IMR-90 (cell line): ENCODE results near the gene ITPKA. TPM values are rescaled to one million over a fixed set of nuclear protein-coding genes. Genes with fewer than 3 reads are reported as not detected.

Experiments used
- ATAC-seq: fragments of 200-7000 bp; cut with Tn5 transposase; 2 replicates; pipeline ENCODE4 v1.9.1; 2020; ENCODE audit warnings: low read depth, mild to moderate bottlenecking, moderate library complexity
- BruUV-seq: library from RNA; stranded (reverse); fragments of 400-500 nt; replicated peaks from 2 replicates; lab custom pipeline; 2021; lab: Mats Ljungman, UMichigan
- CTCF ChIA-PET: fragments of 300-600 bp; formaldehyde crosslinking; extraction: SDS; loops from one replicate; lab custom pipeline; 2021; ENCODE audit warnings: antibody characterized with exemption; lab: Yijun Ruan, JAX
- POLR2A ChIA-PET: fragments of 300-600 bp; sonication (Branson Sonifier 250); formaldehyde crosslinking; loops from one replicate; lab custom pipeline; 2022; ENCODE audit warnings: antibody characterized with exemption; ENCODE audit not compliant: unreplicated experiment; lab: Charles Lee
- DNase-seq: peaks from one replicate; pipeline ENCODE4 v3.0.0; 2013
- H2AFZ ChIP-seq: replicated peaks from 2 replicates; pipeline ENCODE3; 2013; ENCODE audit warnings: low read length, mild to moderate bottlenecking; ENCODE audit not compliant: poor library complexity
- H2AK5ac ChIP-seq: 2 replicates; pipeline ENCODE4 v1.6.1; 2013; ENCODE audit warnings: low read depth, low read length, inconsistent platforms
- H2AK9ac ChIP-seq: replicated peaks from 2 replicates; pipeline ENCODE3; 2013; ENCODE audit warnings: mild to moderate bottlenecking, low read depth, low read length, moderate library complexity; ENCODE audit not compliant: poor library complexity
- H2BK120ac ChIP-seq: 2 replicates; pipeline ENCODE4 v1.6.1; 2013; ENCODE audit warnings: low read depth, low read length, inconsistent platforms
- H2BK15ac ChIP-seq: 3 replicates; pipeline ENCODE4 v1.6.1; 2013; ENCODE audit warnings: low read depth, low read length, inconsistent platforms
- H2BK20ac ChIP-seq: 2 replicates; pipeline ENCODE4 v1.6.1; 2013; ENCODE audit warnings: low read depth, mild to moderate bottlenecking, inconsistent platforms, low read length, moderate library complexity
- H2BK5ac ChIP-seq: 2 replicates; pipeline ENCODE4 v1.6.1; 2013; ENCODE audit warnings: mild to moderate bottlenecking, low read depth, low read length, inconsistent platforms; ENCODE audit not compliant: poor library complexity, severe bottlenecking
- H3K14ac ChIP-seq: replicated peaks from 2 replicates; pipeline ENCODE4 v1.6.1; 2013; ENCODE audit warnings: low read depth, low read length, inconsistent platforms
- H3K18ac ChIP-seq: 2 replicates; pipeline ENCODE4 v1.6.1; 2013; ENCODE audit warnings: low read depth, low read length, control low read depth
- H3K23ac ChIP-seq: 2 replicates; pipeline ENCODE4 v1.6.1; 2013; ENCODE audit warnings: low read depth, low read length, inconsistent platforms
- H3K27ac ChIP-seq: 2 replicates; pipeline ENCODE4 v1.5.1; 2013; ENCODE audit warnings: mild to moderate bottlenecking, control low read depth, low read length; ENCODE audit not compliant: insufficient read depth
- H3K27me3 ChIP-seq: 2 replicates; pipeline ENCODE4 v1.6.1; 2013; ENCODE audit warnings: low read length; ENCODE audit not compliant: control insufficient read depth, insufficient read depth
- H3K36me3 ChIP-seq: 2 replicates; pipeline ENCODE4 v1.6.1; 2013; ENCODE audit warnings: low read length, mixed read lengths; ENCODE audit not compliant: control insufficient read depth, insufficient read depth
- H3K4ac ChIP-seq: 2 replicates; pipeline ENCODE4 v1.6.1; 2013; ENCODE audit warnings: low read depth, low read length, inconsistent platforms
- H3K4me1 ChIP-seq: 2 replicates; pipeline ENCODE4 v1.6.1; 2013; ENCODE audit warnings: low read length, mixed read lengths; ENCODE audit not compliant: control insufficient read depth, insufficient read depth
- H3K4me2 ChIP-seq: 2 replicates; pipeline ENCODE4 v1.6.1; 2013; ENCODE audit warnings: low read depth, mild to moderate bottlenecking, control low read depth, low read length, moderate library complexity
- H3K4me3 ChIP-seq: 2 replicates; pipeline ENCODE4 v1.5.1; 2013; ENCODE audit warnings: low read depth, mild to moderate bottlenecking, control low read depth, low read length, moderate library complexity; ENCODE audit not compliant: insufficient read depth
- H3K56ac ChIP-seq: 2 replicates; pipeline ENCODE4 v1.6.1; 2013; ENCODE audit warnings: low read length, inconsistent platforms; ENCODE audit not compliant: insufficient read depth; ENCODE audit errors: extremely low read depth
- H3K79me1 ChIP-seq, 2 experiments: 2 replicates each; pipeline ENCODE4 v1.6.1; 2013; ENCODE audit warnings: low read length in 2 of 2, inconsistent platforms in 1 of 2, low read depth in 1 of 2
- H3K9ac ChIP-seq: 2 replicates; pipeline ENCODE4 v1.6.1; 2013; ENCODE audit warnings: low read depth, low read length, control low read depth
- H3K9me1 ChIP-seq: 2 replicates; pipeline ENCODE4 v1.6.1; 2013; ENCODE audit warnings: low read length, inconsistent platforms; ENCODE audit not compliant: insufficient read depth
- H3K9me3 ChIP-seq: 2 replicates; pipeline ENCODE4 v1.6.1; 2013; ENCODE audit warnings: low read length; ENCODE audit not compliant: control insufficient read depth, insufficient read depth
- H4K20me1 ChIP-seq: 2 replicates; pipeline ENCODE4 v1.6.1; 2013; ENCODE audit warnings: low read length, inconsistent platforms; ENCODE audit not compliant: insufficient read depth
- H4K5ac ChIP-seq: 2 replicates; pipeline ENCODE4 v1.6.1; 2013; ENCODE audit warnings: mild to moderate bottlenecking, low read depth, low read length, control low read depth
- H4K8ac ChIP-seq, 2 experiments: 2 replicates each; pipeline ENCODE4 v1.6.1; 2013; ENCODE audit warnings: low read depth in 2 of 2, low read length in 2 of 2, control low read depth in 1 of 2, inconsistent platforms in 1 of 2
- H4K91ac ChIP-seq: 2 replicates; pipeline ENCODE4 v1.6.1; 2013; ENCODE audit warnings: low read depth, low read length, inconsistent platforms; ENCODE audit not compliant: insufficient read depth
- BHLHE40 ChIP-seq: fragments of 150-350 bp; IDR thresholded peaks from 2 replicates; pipeline ENCODE4 v1.6.1; 2016; ENCODE audit warnings: mild to moderate bottlenecking, low read depth, low read length
- CEBPB ChIP-seq: IDR thresholded peaks from 2 replicates; pipeline ENCODE4 v1.6.1; 2012; ENCODE audit warnings: low read depth, low read length, improper control_type of control experiment
- CHD1 ChIP-seq: IDR thresholded peaks from 2 replicates; pipeline ENCODE4 v1.6.1; 2012; ENCODE audit warnings: low read depth, low read length, improper control_type of control experiment
- CTCF ChIP-seq: conservative IDR thresholded peaks from 2 replicates; pipeline ENCODE4 v1.5.1; 2012; ENCODE audit warnings: mild to moderate bottlenecking, low read depth, low read length, improper control_type of control experiment
- ELK1 ChIP-seq: fragments of 150-350 bp; IDR thresholded peaks from 2 replicates; pipeline ENCODE4 v1.6.1; 2016; ENCODE audit warnings: low read depth, mild to moderate bottlenecking, low read length, moderate library complexity, borderline replicate concordance
- FOS ChIP-seq: fragments of 150-350 bp; IDR thresholded peaks from 2 replicates; pipeline ENCODE4 v1.6.1; 2016; ENCODE audit warnings: low read depth, low read length
- MAFK ChIP-seq: IDR thresholded peaks from 2 replicates; pipeline ENCODE4 v1.6.1; 2012; ENCODE audit warnings: low read depth, low read length, improper control_type of control experiment
- MAZ ChIP-seq: IDR thresholded peaks from 2 replicates; pipeline ENCODE4 v1.6.1; 2012; ENCODE audit warnings: low read depth, mild to moderate bottlenecking, low read length, improper control_type of control experiment, moderate library complexity, borderline replicate concordance
- MXI1 ChIP-seq: IDR thresholded peaks from 2 replicates; pipeline ENCODE4 v1.6.1; 2012; ENCODE audit warnings: low read depth, mild to moderate bottlenecking, low read length, moderate library complexity, borderline replicate concordance
- NFE2L2 ChIP-seq: fragments of 150-350 bp; IDR thresholded peaks from 2 replicates; pipeline ENCODE4 v1.6.1; 2016; ENCODE audit warnings: low read depth, mild to moderate bottlenecking, low read length
- POLR2A ChIP-seq: IDR thresholded peaks from 2 replicates; pipeline ENCODE4 v1.6.1; 2012; ENCODE audit warnings: mild to moderate bottlenecking, low read depth, low read length
- RAD21 ChIP-seq: IDR thresholded peaks from 2 replicates; pipeline ENCODE4 v1.6.1; 2012; ENCODE audit warnings: low read length, improper control_type of control experiment
- RCOR1 ChIP-seq: IDR thresholded peaks from 2 replicates; pipeline ENCODE4 v1.6.1; 2012; ENCODE audit warnings: mild to moderate bottlenecking, low read length, improper control_type of control experiment; ENCODE audit not compliant: insufficient replicate concordance
- RFX5 ChIP-seq: IDR thresholded peaks from 2 replicates; pipeline ENCODE4 v1.8.0; 2012; ENCODE audit warnings: low read depth, mild to moderate bottlenecking, low read length, moderate library complexity
- SMC3 ChIP-seq: fragments of 150-350 bp; IDR thresholded peaks from 2 replicates; pipeline ENCODE4 v1.6.1; 2016; ENCODE audit warnings: low read depth, mild to moderate bottlenecking, antibody characterized with exemption, low read length, moderate library complexity
- USF2 ChIP-seq: fragments of 150-350 bp; IDR thresholded peaks from 2 replicates; pipeline ENCODE4 v1.6.1; 2017; ENCODE audit warnings: mild to moderate bottlenecking, antibody characterized with exemption, low read length, low read depth
- WGBS, 2 experiments: methylation state at CpG; one replicate each; pipeline versions ENCODE4 v1.1.5 to v1.1.7; 2013; ENCODE audit warnings: missing lambda C conversion rate in 2 of 2; ENCODE audit not compliant: insufficient read length in 1 of 2; ENCODE audit errors: extremely low coverage in 2 of 2; 5-methylcytosine and 5-hydroxymethylcytosine counted together
- dilution Hi-C: fragments of 300-500 bp; cut with HindIII; formaldehyde crosslinking; loops from one replicate; pipeline ENCODE4 v1.14.3; 2018; ENCODE audit warnings: low sequenced_read_pairs; ENCODE audit not compliant: unreplicated experiment
- in situ Hi-C: fragments of 300-500 bp; cut with MboI; formaldehyde crosslinking; loops from 3 replicates; pipeline ENCODE4 v1.14.3; 2019; ENCODE audit warnings: low sequenced_read_pairs, inconsistent platforms, mixed read lengths
- intact Hi-C: fragments of 100-400 bp; cut with micrococcal nuclease; formaldehyde crosslinking; loops from 2 replicates; pipeline ENCODE4 v1.10.0; 2022
- polyA plus RNA-seq, 3 experiments: library from polyadenylated mRNA; depleted of rRNA; stranded (reverse); fragments of >200 nt; gene quantifications; 2 replicates each; pipeline ENCODE4 v1.2.3, GENCODE V29; 2012; ENCODE audit warnings: low replicate concordance in 1 of 3
- total RNA-seq: library from RNA; depleted of rRNA; stranded (reverse); fragments of >200 nt; gene quantifications from 2 replicates; pipeline ENCODE4 v1.2.3, GENCODE V29; 2012

Gene ITPKA
- total and polyA plus RNA-seq, 2 of the 4 experiments (the other 2 are of a cell fraction), result 1.1 to 1.8 TPM

GRCh38 chr15:41530363-41530956, 36.8 kb downstream of the ITPKA start:
- Histone ChIP-seq H3K4ac (no peak overlapping the region), H2BK20ac (no peak overlapping the region), H3K4me2 (no peak overlapping the region), H3K79me1 (no peaks in the 10 kb centered on the region), H4K20me1 (no peaks in the 10 kb centered on the region; the same call in 1 of the 2 replicates), H4K91ac (no peak overlapping the region), H3K56ac (no peak overlapping the region), H3K9ac (no peak overlapping the region), H3K9me1 (no peaks in the 10 kb centered on the region), H3K27ac (no peak overlapping the region), H3K36me3 (peaks cover 69% of the 10 kb centered on the region), H4K8ac (no peak overlapping the region), H3K4me3 (no peak overlapping the region), H3K14ac (no peak overlapping the region), H2BK15ac (no peak overlapping the region), H4K5ac (no peak overlapping the region), H2AFZ (no peak overlapping the region), H2BK5ac (no peak overlapping the region), H2AK5ac (no peak overlapping the region), H3K23ac (no peak overlapping the region), H3K18ac (no peak overlapping the region), H3K9me3 (no peaks in the 10 kb centered on the region), H2AK9ac (no peak overlapping the region), H3K4me1 (no peaks in the 10 kb centered on the region), H3K27me3 (no peaks in the 10 kb centered on the region), H2BK120ac (no peak overlapping the region)
- intact Hi-C loops (no loop called here), in situ Hi-C loops (no loop called here), dilution Hi-C loops (no loop called here)
- BruUV-seq, result no TSS peak
- ChIA-PET CTCF (no interaction called here), POLR2A (no interaction called here)
- 100% methylated on average over 4 of the region's 6 CpGs; no CpG with 5 or more reads in 1 of the 2 experiments for WGBS, 2 experiments
- ATAC-seq (no peak), DNase-seq (no peak)
- TF ChIP-seq RAD21, result no peak
- no peak for TF ChIP-seq FOS
- no peak for TF ChIP-seq POLR2A
- no peak for TF ChIP-seq MAZ
- no peak for TF ChIP-seq USF2
- no peak for TF ChIP-seq CHD1
- no peak for TF ChIP-seq NFE2L2
- TF ChIP-seq CEBPB, result no peak
- no peak for TF ChIP-seq BHLHE40
- no peak for TF ChIP-seq ELK1
- no peak for TF ChIP-seq MXI1
- no peak for TF ChIP-seq RCOR1
- TF ChIP-seq SMC3, result no peak
- TF ChIP-seq RFX5, result no peak
- no peak for TF ChIP-seq MAFK
- no peak for TF ChIP-seq CTCF
